H1 (cell line): Measurements from ENCODE around the gene KBTBD13. TPM values are rescaled to one million over a fixed set of nuclear protein-coding genes. Genes with fewer than 3 reads are reported as not detected.

Source experiments
- CREB1 ChIP-seq: IDR thresholded peaks from 2 replicates; pipeline ENCODE4 v1.6.1; 2012; ENCODE audit warnings: inconsistent platforms
- EGR1 ChIP-seq: IDR thresholded peaks from 2 replicates; pipeline ENCODE4 v1.6.1; 2011; ENCODE audit warnings: low read depth, low read length, borderline replicate concordance
- EZH2 ChIP-seq: fragments of 200-600 bp; sonication (generic); IDR thresholded peaks from 2 replicates; pipeline ENCODE4 v1.7.1; 2012; ENCODE audit warnings: low read depth, mild to moderate bottlenecking, moderate library complexity, low read length, inconsistent platforms; ENCODE audit not compliant: severe bottlenecking
- GTF2F1 ChIP-seq: IDR thresholded peaks from 2 replicates; pipeline ENCODE4 v1.6.1; 2012; ENCODE audit warnings: low read depth, low read length, improper control_type of control experiment, borderline replicate concordance
- NANOG ChIP-seq: IDR thresholded peaks from 2 replicates; pipeline ENCODE4 v1.6.1; 2011; ENCODE audit warnings: low read length, low read depth, mild to moderate bottlenecking, inconsistent platforms; ENCODE audit not compliant: insufficient read depth, poor library complexity, severe bottlenecking
- SAP30 ChIP-seq: fragments of 300-600 bp; sonication (generic); IDR thresholded peaks from 2 replicates; pipeline ENCODE4 v1.7.1; 2012; ENCODE audit warnings: low read length, moderate library complexity, mild to moderate bottlenecking, inconsistent platforms; ENCODE audit not compliant: insufficient read depth, insufficient replicate concordance
- SRF ChIP-seq: IDR thresholded peaks from 2 replicates; pipeline ENCODE4 v1.6.1; 2011; ENCODE audit warnings: mild to moderate bottlenecking, low read depth, low read length, moderate library complexity
- polyA plus RNA-seq, 7 experiments: library from polyadenylated mRNA; depleted of rRNA in 3 of 7; stranded (reverse) in 5 of 7; unstranded in 2 of 7; fragments of >200 nt in 5 of 7; fragments of 200-250 nt in 2 of 7; gene quantifications; 1 replicate in 5 of 7; 2 replicates in 1 of 7; 4 replicates in 1 of 7; pipeline versions ENCODE4 v1.2.1 to v1.2.3, GENCODE V29; 2011 to 2013; ENCODE audit warnings: missing spikeins in 2 of 7, mixed read lengths in 2 of 7
- total RNA-seq: library from RNA; stranded (reverse); fragmentation: NEBNext Ultra II Directional; extraction: Animal tissue kit (Norgen Biotek cat#: 25700); gene quantifications from 2 replicates; pipeline ENCODE4 v1.2.1, GENCODE V29; 2021

The KBTBD13 gene
- total and polyA plus RNA-seq, 2 of the 8 experiments (the other 6 are each of a cell fraction or from before 2014, with no cell fraction given): not detected

DNA sequence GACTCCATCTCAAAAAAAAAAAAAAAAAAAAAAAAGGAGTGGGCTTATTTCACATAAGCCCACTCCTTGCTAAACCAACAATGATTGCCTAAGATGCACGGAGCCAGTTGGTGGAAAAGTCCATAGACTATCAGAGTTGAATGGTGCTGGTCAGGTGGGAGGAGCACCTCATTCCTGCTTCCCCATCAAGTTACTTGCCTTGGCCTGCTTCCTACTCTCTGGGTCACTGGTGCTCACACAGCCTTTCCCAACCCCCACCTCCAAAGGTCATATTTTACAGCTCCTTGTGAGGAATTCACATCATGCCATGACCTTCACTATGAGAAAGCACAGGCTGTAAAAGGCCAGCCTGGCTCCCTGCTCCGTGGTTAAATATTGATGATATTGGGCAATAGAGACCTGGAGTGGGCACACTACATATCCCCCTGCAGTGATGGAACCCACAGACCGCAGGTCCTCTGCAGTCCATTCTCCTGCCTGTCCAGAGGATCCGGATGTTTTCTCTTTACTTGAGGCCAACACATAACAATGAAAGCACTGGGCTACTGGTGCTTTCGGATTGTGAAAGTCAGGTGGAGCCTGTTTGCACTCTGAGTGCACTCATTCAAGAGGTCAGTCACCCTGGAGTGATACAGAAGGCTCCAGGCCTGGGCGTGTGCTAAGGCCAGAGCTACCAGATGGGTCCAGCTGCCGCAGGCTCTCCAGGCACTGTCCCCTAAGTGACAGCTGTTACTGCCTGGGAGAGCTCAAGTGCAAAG is 31.6 kb upstream of the KBTBD13 start, which contains the start of gene SLC51B (continued):
- TF ChIP-seq SAP30 (no peak), CREB1 (no peak), GTF2F1 (no peak), NANOG (no peak), EGR1 (no peak), EZH2 (no peak), SRF (no peak)
